ENCODE data around the gene GRXCR2. TPM values are rescaled to one million over a fixed set of nuclear protein-coding genes. Genes with fewer than 3 reads are reported as not detected.
A peak's percentile ranks its signal among the peaks of the same experiment; 100 is the strongest.
"Not testable (repeated sequence)": the region's sequence is repeated elsewhere in the genome, so short reads cannot be mapped to it uniquely, and the experiment has no call there.

GRXCR2 gene
- total and polyA plus RNA-seq, 2 experiments from 2014 or later = not detected

- H3K9me2 ChIP-seq (ENCODE audit: insufficient read depth) = no peaks in the 10 kb centered on the region
- in situ Hi-C loops (cut with MboI) = no loop called here
- no peaks in the 10 kb centered on the region for H3K36me3 ChIP-seq (ENCODE audit: low read depth)
- DNase-seq = peak; percentile 28
- peaks cover 6% of the 10 kb centered on the region for H3K4me1 ChIP-seq (ENCODE audit: insufficient read depth)
- no peak overlapping the region for H2AFZ ChIP-seq
- no peak overlapping the region for H3K4me2 ChIP-seq (ENCODE audit: unreplicated experiment)
- H3K27ac ChIP-seq = no peak overlapping the region
- no peak overlapping the region for H3K9ac ChIP-seq
- no peaks in the 10 kb centered on the region for H3K9me3 ChIP-seq (ENCODE audit: low read depth)
- H3F3A ChIP-seq (ENCODE audit: insufficient read depth) = no peaks in the 10 kb centered on the region
- TF ChIP-seq EZH2 (IDR thresholded peaks at IDR 0.05; ENCODE audit: insufficient read depth, poor library complexity, severe bottlenecking) = no peak
- no peak for TF ChIP-seq EZH2phosphoT487 (IDR thresholded peaks at IDR 0.05; ENCODE audit: insufficient read depth, low read depth)
- no peak overlapping the region for H3K4me3 ChIP-seq
- H3K79me2 ChIP-seq (ENCODE audit: insufficient read depth) = no peaks in the 10 kb centered on the region
- WGBS, 2 experiments (ENCODE audit: low coverage in 1 of 2, low lambda C conversion rate in 2 of 2, missing lambda C conversion rate in 2 of 2) = 79 to 85% methylated on average over 3 of the region's 3 CpGs
- H3K27me3 ChIP-seq (replicated peaks; ENCODE audit: insufficient read depth) = peaks cover 24% of the 10 kb centered on the region
- no peaks in the 10 kb centered on the region for H4K20me1 ChIP-seq (ENCODE audit: insufficient read depth)
Measured at GRCh38 chr5:145903113-145903512, 30.3 kb upstream of the GRXCR2 start.

DNA sequence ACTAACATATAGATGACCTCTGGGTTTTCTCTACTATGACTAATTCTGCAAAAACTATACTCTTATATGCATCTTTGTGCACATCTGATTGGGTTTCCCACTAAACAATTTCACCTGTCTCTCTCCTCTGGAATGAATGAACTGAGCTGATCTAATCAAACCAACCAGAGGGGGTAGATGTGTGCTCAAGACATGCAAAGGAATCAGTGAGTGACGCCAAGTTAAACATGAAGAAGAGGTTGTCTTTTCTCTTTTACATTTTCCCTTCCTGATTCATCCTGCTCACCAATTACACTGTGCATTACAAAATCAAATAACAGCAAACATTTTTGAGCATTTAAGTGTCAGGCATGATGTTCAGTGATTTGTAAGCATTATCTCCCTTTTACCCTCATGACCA is 29.6 kb upstream of the GRXCR2 start:
- Histone ChIP-seq H3K27me3 (replicated peaks; ENCODE audit: insufficient read depth) (peaks cover 21% of the 10 kb centered on the region; the same call in 1 of the 2 replicates), H3K9me2 (ENCODE audit: insufficient read depth) (no peaks in the 10 kb centered on the region), H2AFZ (no peak overlapping the region), H3K79me2 (ENCODE audit: insufficient read depth) (no peaks in the 10 kb centered on the region), H4K20me1 (ENCODE audit: insufficient read depth) (no peaks in the 10 kb centered on the region), H3K4me2 (ENCODE audit: unreplicated experiment) (no peak overlapping the region), H3K4me3 (no peak overlapping the region), H3K4me1 (ENCODE audit: insufficient read depth) (peaks cover 6% of the 10 kb centered on the region), H3F3A (ENCODE audit: insufficient read depth) (no peaks in the 10 kb centered on the region), H3K36me3 (ENCODE audit: low read depth) (no peaks in the 10 kb centered on the region), H3K9ac (no peak overlapping the region), H3K9me3 (ENCODE audit: low read depth) (no peaks in the 10 kb centered on the region), H3K27ac (no peak overlapping the region)
- no peak for DNase-seq
- TF ChIP-seq EZH2phosphoT487 (IDR thresholded peaks at IDR 0.05; ENCODE audit: insufficient read depth, low read depth) (no peak), EZH2 (IDR thresholded peaks at IDR 0.05; ENCODE audit: insufficient read depth, poor library complexity, severe bottlenecking) (no peak)
- in situ Hi-C loops (cut with MboI) = no loop called here
- WGBS, 2 experiments (ENCODE audit: low coverage in 1 of 2, low lambda C conversion rate in 2 of 2, missing lambda C conversion rate in 2 of 2) = 77 to 85% methylated on average over 1 of the region's 1 CpG

- Histone ChIP-seq H3K36me3 (ENCODE audit: low read depth) (no peaks in the 10 kb centered on the region), H3K9me2 (ENCODE audit: insufficient read depth) (no peaks in the 10 kb centered on the region), H3K27ac (no peak overlapping the region), H3K9me3 (ENCODE audit: low read depth) (no peaks in the 10 kb centered on the region), H2AFZ (no peak overlapping the region), H3K9ac (no peak overlapping the region), H3F3A (ENCODE audit: insufficient read depth) (no peaks in the 10 kb centered on the region), H3K4me2 (ENCODE audit: unreplicated experiment) (no peak overlapping the region), H3K4me3 (no peak overlapping the region), H3K4me1 (ENCODE audit: insufficient read depth) (no peaks in the 10 kb centered on the region), H4K20me1 (ENCODE audit: insufficient read depth) (no peaks in the 10 kb centered on the region), H3K27me3 (replicated peaks; ENCODE audit: insufficient read depth) (0 out of 2 replicates have a peak, but pooled peaks cover 17% of the 10 kb centered on the region), H3K79me2 (ENCODE audit: insufficient read depth) (no peaks in the 10 kb centered on the region)
- DNase-seq = no peak
- in situ Hi-C loops (cut with MboI) = no loop called here
- TF ChIP-seq EZH2 (IDR thresholded peaks at IDR 0.05; ENCODE audit: insufficient read depth, poor library complexity, severe bottlenecking) (no peak), EZH2phosphoT487 (IDR thresholded peaks at IDR 0.05; ENCODE audit: insufficient read depth, low read depth) (no peak)
Measured at GRCh38 chr5:145898171-145898570, 25.4 kb upstream of the GRXCR2 start.

DNA sequence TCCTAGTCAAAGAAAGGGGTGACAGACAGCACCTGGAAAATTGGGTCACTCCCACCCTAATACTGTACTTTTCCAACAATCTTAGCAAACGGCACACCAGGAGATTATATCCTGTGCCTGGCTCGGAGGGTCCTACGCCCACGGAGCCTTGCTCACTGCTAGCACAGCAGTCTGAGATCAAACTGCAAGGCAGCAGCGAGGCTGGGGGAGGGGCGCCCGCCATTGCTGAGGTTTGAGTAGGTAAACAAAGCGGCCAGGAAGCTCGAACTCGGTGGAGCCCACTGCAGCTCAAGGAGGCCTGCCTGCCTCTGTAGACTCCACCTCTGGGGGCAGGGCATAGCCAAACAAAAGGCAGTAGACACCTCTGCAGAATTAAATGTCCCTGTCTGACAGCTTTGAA is 18.6 kb upstream of the GRXCR2 start:
- H2AFZ ChIP-seq; H3K27ac ChIP-seq; H3K9ac ChIP-seq; H3F3A ChIP-seq (ENCODE audit: insufficient read depth); H3K4me3 ChIP-seq; in situ Hi-C loops (cut with MboI); DNase-seq; H4K20me1 ChIP-seq (ENCODE audit: insufficient read depth); H3K79me2 ChIP-seq (ENCODE audit: insufficient read depth); H3K4me2 ChIP-seq (ENCODE audit: unreplicated experiment); H3K36me3 ChIP-seq (ENCODE audit: low read depth); H3K9me2 ChIP-seq (ENCODE audit: insufficient read depth); H3K4me1 ChIP-seq (ENCODE audit: insufficient read depth); H3K9me3 ChIP-seq (ENCODE audit: low read depth): not testable (repeated sequence)
- 65 to 71% methylated on average over 10 of the region's 10 CpGs for WGBS, 2 experiments (ENCODE audit: low coverage in 1 of 2, low lambda C conversion rate in 2 of 2, missing lambda C conversion rate in 2 of 2)
- H3K27me3 ChIP-seq (replicated peaks; ENCODE audit: insufficient read depth) = peaks cover 11% of the 10 kb centered on the region

DNA sequence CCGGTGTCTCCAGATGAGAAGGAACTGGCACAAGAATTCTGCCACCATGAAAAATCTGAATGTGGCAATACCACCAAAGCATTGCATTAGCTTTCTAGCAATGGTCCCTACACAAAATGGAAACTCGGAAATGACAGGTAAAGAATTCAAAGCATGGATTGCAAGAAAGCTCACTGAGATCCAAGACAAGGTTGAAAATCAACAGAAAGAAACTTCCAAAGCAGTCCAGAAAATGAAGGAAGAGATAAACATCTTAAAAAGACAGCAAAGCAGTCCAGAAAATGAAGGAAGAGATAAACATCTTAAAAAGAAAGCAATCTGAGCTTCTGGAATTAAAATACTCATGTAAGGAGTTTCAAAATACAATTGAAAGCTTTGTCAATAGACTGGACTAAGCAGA is 16.8 kb upstream of the GRXCR2 start:
- H4K20me1 ChIP-seq (ENCODE audit: insufficient read depth) = no peaks in the 10 kb centered on the region
- no peak overlapping the region for H2AFZ ChIP-seq
- H3K4me3 ChIP-seq = no peak overlapping the region
- no peaks in the 10 kb centered on the region for H3K4me1 ChIP-seq (ENCODE audit: insufficient read depth)
- H3K9ac ChIP-seq = no peak overlapping the region
- TF ChIP-seq EZH2 (IDR thresholded peaks at IDR 0.05; ENCODE audit: insufficient read depth, poor library complexity, severe bottlenecking) = no peak
- H3K27ac ChIP-seq = no peak overlapping the region
- H3K9me2 ChIP-seq (ENCODE audit: insufficient read depth) = no peaks in the 10 kb centered on the region
- no peaks in the 10 kb centered on the region for H3K36me3 ChIP-seq (ENCODE audit: low read depth)
- WGBS, 2 experiments (ENCODE audit: low coverage in 1 of 2, low lambda C conversion rate in 2 of 2, missing lambda C conversion rate in 2 of 2) = 77 to 78% methylated on average over 2 of the region's 2 CpGs
- no peak overlapping the region for H3K4me2 ChIP-seq (ENCODE audit: unreplicated experiment)
- in situ Hi-C loops (cut with MboI) = no loop called here
- no peaks in the 10 kb centered on the region for H3K9me3 ChIP-seq (ENCODE audit: low read depth)
- no peak for DNase-seq
- H3K27me3 ChIP-seq (replicated peaks; ENCODE audit: insufficient read depth) = peaks cover 16% of the 10 kb centered on the region
- no peaks in the 10 kb centered on the region for H3K79me2 ChIP-seq (ENCODE audit: insufficient read depth)
- H3F3A ChIP-seq (ENCODE audit: insufficient read depth) = no peaks in the 10 kb centered on the region
